Body of pancreas (tissue), 4 donors: Measurements from ENCODE around the gene IRF2BP1. TPM values are rescaled to one million over a fixed set of nuclear protein-coding genes. Genes with fewer than 3 reads are reported as not detected.

Experiments
- ATAC-seq: fragments of 150-250 bp; one replicate; pipeline ENCODE4 v1.9.1; 2016
- DNase-seq, 4 donors: peaks; one replicate each; pipeline ENCODE4 v3.0.0-alpha.2; 2019
- H3K27ac ChIP-seq, 4 donors: fragments of 200-600 bp; sonication (generic); 1 replicate in 3 of 4; 2 replicates in 1 of 4; pipeline versions ENCODE4 v1.5.1 to v1.6.1; 2016 to 2019; ENCODE audit warnings: mild to moderate bottlenecking in 1 of 4, mixed read lengths in 1 of 4, moderate library complexity in 1 of 4
- H3K27me3 ChIP-seq, 2 donors: fragments of 200-600 bp; sonication (generic); one replicate each; pipeline ENCODE4 v1.6.0; 2016; ENCODE audit warnings: mild to moderate bottlenecking in 1 of 2
- H3K36me3 ChIP-seq, 2 donors: fragments of 200-600 bp; sonication (generic); replicated peaks in 1 of 2; 2 replicates each; pipeline ENCODE4 v1.5.1; 2016; ENCODE audit warnings: low read depth in 2 of 2; ENCODE audit not compliant: insufficient read depth in 1 of 2
- H3K4me1 ChIP-seq: fragments of 200-600 bp; sonication (generic); one replicate; pipeline ENCODE4 v1.6.0; 2016
- H3K4me3 ChIP-seq, 2 donors: fragments of 200-600 bp; sonication (generic); 1 replicate in 1 of 2; 2 replicates in 1 of 2; pipeline ENCODE4 v1.5.1; 2016 to 2019
- H3K9me3 ChIP-seq, 3 donors: fragments of 200-600 bp; sonication (generic); 1 replicate in 2 of 3; 2 replicates in 1 of 3; pipeline ENCODE4 v1.5.1; 2016
- CTCF ChIP-seq, 7 experiments: fragments of 450-650 bp in 4 of 7; fragments of 200-600 bp in 3 of 7; sonication (generic) in 3 of 7; IDR thresholded peaks; one replicate each; pipeline ENCODE4 v1.5.1; 2016 to 2019; ENCODE audit warnings: antibody characterized with exemption in 7 of 7
- POLR2A ChIP-seq, 3 donors: fragments of 450-650 bp; IDR thresholded peaks; one replicate each; pipeline ENCODE4 v1.6.1; 2016; ENCODE audit warnings: antibody characterized with exemption in 3 of 3, mild to moderate bottlenecking in 2 of 3
- WGBS, 2 donors: methylation state at CpG; one replicate each; pipeline ENCODE4 v1.1.5; 2017; 5-methylcytosine and 5-hydroxymethylcytosine counted together
- intact Hi-C: fragments of 100-400 bp; cut with DNase I; formaldehyde crosslinking; loops from one replicate; pipeline ENCODE4 v1.15.1; 2023
- total RNA-seq, 2 donors: library from RNA; depleted of rRNA; stranded (reverse); fragments of >200 nt; gene quantifications; one replicate each; pipeline ENCODE4 v1.1.0, GENCODE V29; 2016

IRF2BP1 gene
- total RNA-seq, 2 donors from 2014 or later = 24.1 to 25.1 TPM

DNA sequence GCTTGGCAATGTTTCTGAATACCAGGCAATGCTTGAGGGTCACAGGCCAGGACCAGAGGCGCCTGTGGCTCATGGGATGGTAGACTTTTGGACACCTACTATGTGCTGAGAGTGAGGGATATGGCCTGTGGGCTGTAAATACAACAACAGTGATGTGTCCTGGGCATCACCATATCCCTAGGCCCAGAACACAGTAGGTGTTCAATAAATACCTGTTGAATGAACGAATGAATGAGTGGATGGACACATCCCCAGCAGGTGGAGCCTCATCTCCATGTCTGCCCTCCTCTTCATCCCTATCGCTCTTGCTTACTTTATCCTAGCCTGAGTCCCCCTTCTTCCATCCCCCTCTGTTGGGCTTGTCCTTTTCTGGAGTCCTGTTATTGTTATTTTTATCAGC, 45.1 kb upstream of the IRF2BP1 start:
- DNase-seq (no peak), ATAC-seq (no peak)
- no peak overlapping the region for H3K4me3 ChIP-seq
- TF ChIP-seq CTCF (IDR thresholded peaks at IDR 0.05) = no peak
- no peak for TF ChIP-seq POLR2A (IDR thresholded peaks at IDR 0.05)
- H3K36me3 ChIP-seq = no peaks in the 10 kb centered on the region
- H3K27me3 ChIP-seq = no peaks in the 10 kb centered on the region
- no peaks in the 10 kb centered on the region for H3K9me3 ChIP-seq
- no peak overlapping the region for H3K27ac ChIP-seq
- intact Hi-C loops = no loop called here
- 45% methylated on average over 3 of the region's 3 CpGs for WGBS, 2 donors
- peaks cover 6% of the 10 kb centered on the region for H3K4me1 ChIP-seq

- DNase-seq = no peak
- TF ChIP-seq POLR2A (IDR thresholded peaks at IDR 0.05) (no peak), CTCF (IDR thresholded peaks at IDR 0.05) (no peak)
- intact Hi-C loops = no loop called here
These were observed 43.3 kb upstream of the IRF2BP1 start for GRCh38 chr19:45929247-45929646.

DNA sequence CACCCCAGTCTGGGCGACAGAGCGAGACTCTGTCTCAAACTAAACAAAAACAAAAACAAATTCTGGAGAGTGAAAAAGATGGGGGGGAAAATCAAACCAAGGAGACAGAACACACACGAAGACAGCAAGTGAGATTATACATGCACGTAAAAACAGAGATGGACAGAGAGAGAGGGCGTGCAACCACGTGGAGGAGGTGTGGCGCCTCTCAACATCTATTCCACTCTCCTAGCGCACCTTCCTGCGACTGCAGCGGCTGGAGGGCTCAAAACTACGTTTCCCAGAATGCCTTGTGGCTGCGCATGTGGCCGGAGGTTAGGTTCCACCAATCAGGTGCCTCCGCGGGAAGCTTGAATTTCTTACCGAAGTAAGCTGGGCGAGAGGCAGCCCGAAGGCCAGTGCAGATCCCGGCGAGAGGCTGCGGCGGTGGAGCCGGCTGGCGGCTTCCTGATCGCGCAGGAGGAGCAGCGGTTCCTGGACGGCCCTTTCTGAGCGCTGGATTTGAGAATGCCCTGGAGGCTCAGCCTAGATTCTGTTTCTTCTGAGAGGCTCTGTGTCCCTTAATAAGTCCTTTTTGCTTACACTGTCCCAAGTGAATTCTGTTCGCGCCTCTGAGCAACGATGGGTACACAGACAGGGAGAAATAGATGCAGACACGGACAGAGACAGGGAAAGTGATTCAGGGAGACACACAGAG, 41.8 kb upstream of the IRF2BP1 start:
- Histone ChIP-seq H3K27me3 (no peaks in the 10 kb centered on the region), H3K9me3 (no peaks in the 10 kb centered on the region), H3K4me3 (no peak overlapping the region), H3K4me1 (peaks cover 6% of the 10 kb centered on the region), H3K27ac (no peak overlapping the region), H3K36me3 (no peaks in the 10 kb centered on the region)
- peak; percentile 98 for ATAC-seq
- intact Hi-C loops = no loop called here
- WGBS, 2 donors = 7 to 11% methylated on average over 27 to 33 of the region's 33 CpGs
- TF ChIP-seq CTCF (IDR thresholded peaks at IDR 0.05) (peak in 3 of 7 experiments; percentile 10 to 29 (median 27)), POLR2A (IDR thresholded peaks at IDR 0.05) (no peak)
- DNase-seq = peak; percentile 92 to 95 (median 94)

More at GRCh38 chr19:45929247-45929646, 43.3 kb upstream of the IRF2BP1 start:
- Histone ChIP-seq H3K27me3 (no peaks in the 10 kb centered on the region), H3K9me3 (no peaks in the 10 kb centered on the region), H3K4me3 (no peak overlapping the region), H3K27ac (no peak overlapping the region), H3K4me1 (peaks cover 6% of the 10 kb centered on the region), H3K36me3 (no peaks in the 10 kb centered on the region)
- 69 to 72% methylated on average over 2 of the region's 2 CpGs for WGBS, 2 donors
- no peak for ATAC-seq

DNA sequence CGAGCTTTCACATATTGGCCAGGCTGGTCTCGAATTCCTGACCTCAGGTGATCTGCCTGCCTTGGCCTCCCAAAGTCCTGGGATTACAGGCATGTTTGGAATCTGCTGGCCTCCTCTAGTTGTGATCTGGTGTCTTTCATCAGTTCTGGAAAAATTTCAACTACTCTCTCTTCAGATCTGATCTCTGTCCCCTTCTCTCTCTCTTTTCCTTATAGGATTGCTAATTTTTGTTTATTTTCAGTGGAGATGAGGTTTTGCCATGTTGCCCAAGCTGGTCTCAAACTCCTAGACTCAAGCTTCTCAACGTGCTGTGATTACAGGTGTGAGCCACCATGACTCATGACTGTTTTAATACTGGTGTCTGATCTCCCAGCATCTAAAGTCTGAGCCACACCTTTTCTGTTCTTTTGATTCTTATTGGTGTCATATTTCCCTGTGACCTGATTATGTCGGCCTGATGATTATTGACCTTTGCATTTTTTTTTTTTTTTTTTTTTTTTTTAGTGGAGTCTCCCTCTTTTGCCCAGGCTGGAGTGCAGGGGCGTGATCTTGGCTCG, 39.0 kb upstream of the IRF2BP1 start:
- no peak for TF ChIP-seq POLR2A (IDR thresholded peaks at IDR 0.05)
- TF ChIP-seq CTCF (IDR thresholded peaks at IDR 0.05) = no peak
- Histone ChIP-seq H3K36me3 (no peaks in the 10 kb centered on the region), H3K4me3 (no peak overlapping the region), H3K4me1 (peaks cover 6% of the 10 kb centered on the region), H3K9me3 (no peaks in the 10 kb centered on the region), H3K27ac (no peak overlapping the region), H3K27me3 (no peaks in the 10 kb centered on the region)
- DNase-seq (no peak), ATAC-seq (no peak)
- intact Hi-C loops = no loop called here
- 50 to 73% methylated on average over 6 of the region's 6 CpGs for WGBS, 2 donors

DNA sequence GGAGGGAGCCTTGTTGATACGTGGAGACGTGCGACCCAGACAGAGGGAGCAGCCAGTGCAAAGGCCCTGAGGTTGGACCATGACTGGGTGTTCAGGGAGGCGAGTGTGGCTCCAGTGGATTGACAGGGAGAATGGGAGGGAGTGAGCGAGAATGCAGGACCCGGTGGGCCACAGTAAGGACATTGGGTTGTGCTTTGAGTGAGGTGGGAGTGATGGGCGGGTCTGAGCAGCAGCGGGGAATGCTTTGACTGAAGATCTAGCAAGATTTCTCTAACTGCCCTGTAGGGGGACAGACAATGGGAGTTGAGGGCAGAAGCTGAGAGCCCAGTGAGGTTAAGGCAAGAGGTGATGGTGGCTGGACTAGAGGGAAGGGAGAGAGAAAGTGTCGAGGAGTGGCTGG, 36.3 kb upstream of the IRF2BP1 start:
- ATAC-seq = no peak
- Histone ChIP-seq H3K9me3 (no peaks in the 10 kb centered on the region), H3K27me3 (no peaks in the 10 kb centered on the region), H3K27ac (no peak overlapping the region), H3K4me1 (no peaks in the 10 kb centered on the region), H3K4me3 (no peak overlapping the region), H3K36me3 (no peaks in the 10 kb centered on the region)
- intact Hi-C loops = no loop called here
- WGBS, 2 donors = 64 to 72% methylated on average over 9 of the region's 9 CpGs
- DNase-seq = no peak
- TF ChIP-seq CTCF (IDR thresholded peaks at IDR 0.05) (no peak), POLR2A (IDR thresholded peaks at IDR 0.05) (no peak)
